GM10266 (cell line): Measurements from ENCODE around the gene TAPBPL.
A peak's percentile ranks its signal among the peaks of the same experiment; 100 is the strongest.
"Not testable (repeated sequence)": the region's sequence is repeated elsewhere in the genome, so short reads cannot be mapped to it uniquely, and the experiment has no call there.

Source experiments
- DNase-seq: peaks from one replicate; pipeline ENCODE4 v3.0.0; 2012; ENCODE audit errors: extremely low spot score
- TF ChIP-seq, protein P1 (sequence below): IDR thresholded peaks from 2 replicates; pipeline ENCODE4 v1.5.1; 2012; ENCODE audit warnings: mild to moderate bottlenecking, low read depth; ENCODE audit not compliant: control insufficient read depth, insufficient read depth; ENCODE audit errors: missing control alignments

TAPBPL gene

DNA sequence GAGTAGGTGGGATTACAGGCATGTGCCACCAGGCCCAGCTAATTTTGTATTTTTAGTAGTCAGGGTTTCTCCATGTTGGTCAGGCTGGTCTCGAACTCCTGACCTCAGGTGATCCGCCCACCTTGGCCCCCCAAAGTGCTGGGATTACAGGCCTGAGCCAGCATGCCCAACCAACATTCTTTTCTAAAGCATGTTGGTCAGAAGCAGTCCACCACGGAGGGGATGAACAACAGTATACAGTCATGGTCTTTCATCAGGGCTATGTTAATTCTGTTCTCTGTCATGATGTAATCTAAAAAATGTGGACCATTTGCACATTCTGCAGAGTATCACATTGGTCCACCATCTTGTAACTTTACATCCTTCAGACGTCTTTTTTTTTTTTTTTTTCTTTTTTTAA lies 37.6 kb downstream of the TAPBPL start:
- TF ChIP-seq, protein P1, sequence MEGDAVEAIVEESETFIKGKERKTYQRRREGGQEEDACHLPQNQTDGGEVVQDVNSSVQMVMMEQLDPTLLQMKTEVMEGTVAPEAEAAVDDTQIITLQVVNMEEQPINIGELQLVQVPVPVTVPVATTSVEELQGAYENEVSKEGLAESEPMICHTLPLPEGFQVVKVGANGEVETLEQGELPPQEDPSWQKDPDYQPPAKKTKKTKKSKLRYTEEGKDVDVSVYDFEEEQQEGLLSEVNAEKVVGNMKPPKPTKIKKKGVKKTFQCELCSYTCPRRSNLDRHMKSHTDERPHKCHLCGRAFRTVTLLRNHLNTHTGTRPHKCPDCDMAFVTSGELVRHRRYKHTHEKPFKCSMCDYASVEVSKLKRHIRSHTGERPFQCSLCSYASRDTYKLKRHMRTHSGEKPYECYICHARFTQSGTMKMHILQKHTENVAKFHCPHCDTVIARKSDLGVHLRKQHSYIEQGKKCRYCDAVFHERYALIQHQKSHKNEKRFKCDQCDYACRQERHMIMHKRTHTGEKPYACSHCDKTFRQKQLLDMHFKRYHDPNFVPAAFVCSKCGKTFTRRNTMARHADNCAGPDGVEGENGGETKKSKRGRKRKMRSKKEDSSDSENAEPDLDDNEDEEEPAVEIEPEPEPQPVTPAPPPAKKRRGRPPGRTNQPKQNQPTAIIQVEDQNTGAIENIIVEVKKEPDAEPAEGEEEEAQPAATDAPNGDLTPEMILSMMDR = no peak
- no peak for DNase-seq

DNA sequence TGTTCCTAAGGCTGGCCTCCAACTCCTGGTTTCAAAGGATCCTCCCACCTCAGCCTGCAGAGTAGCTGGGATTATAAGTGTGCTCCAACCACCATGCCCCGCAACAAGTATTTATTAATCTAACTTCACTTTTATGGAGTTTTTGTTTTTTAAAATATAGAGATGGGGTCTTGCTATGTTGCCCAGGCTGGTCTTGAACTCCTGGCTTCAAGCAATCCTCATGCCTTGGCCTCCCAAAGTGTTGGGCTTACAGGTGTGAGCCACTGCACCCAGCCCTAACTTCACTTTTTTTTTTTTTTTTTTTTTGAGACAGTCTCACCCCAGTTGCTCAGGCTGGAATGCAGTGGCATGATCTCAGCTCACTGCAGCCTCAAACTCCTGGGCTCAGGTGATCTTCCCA lies 38.8 kb downstream of the TAPBPL start:
- not testable (repeated sequence) for DNase-seq

DNA sequence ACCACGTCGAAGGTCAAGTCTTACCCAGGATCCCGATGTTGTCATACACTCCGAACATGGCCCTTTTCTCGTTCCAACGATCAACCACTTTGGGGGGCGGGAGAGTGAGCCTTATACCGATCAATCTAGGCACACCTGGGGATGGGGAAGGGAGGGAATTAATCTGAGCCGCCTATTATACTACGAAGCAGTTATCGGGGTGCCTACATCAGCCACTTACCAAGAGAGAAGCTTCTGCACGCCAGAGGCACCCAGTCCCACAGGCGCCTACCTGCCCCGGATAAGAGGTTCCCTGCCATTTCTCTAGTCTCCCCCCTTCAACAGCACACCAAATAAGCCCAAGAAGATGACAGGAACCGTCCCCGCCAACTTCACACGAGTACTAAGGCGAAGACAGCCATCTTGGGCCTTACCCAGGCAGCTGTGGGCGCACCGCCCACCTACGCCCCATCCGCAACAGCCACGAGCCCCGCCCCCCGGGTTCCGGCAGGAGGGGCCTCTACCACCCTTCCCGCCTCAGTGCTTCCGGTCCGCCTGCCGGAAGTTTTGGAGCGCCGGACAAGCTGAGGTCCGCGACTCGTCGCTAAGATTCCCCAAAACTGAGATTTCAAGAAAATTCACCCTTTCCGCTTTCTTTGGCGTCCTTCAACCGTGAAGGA lies 41.1 kb downstream of the TAPBPL start, which contains the start of gene MRPL51:
Gene MRPL51, minus strand, starts transcription at position 425 of the 659 bp plus-strand sequence. Its CDS starts 126 bp downstream, at position 299.
- TF ChIP-seq, protein P1 = no peak
- peak; percentile 93 for DNase-seq

DNA sequence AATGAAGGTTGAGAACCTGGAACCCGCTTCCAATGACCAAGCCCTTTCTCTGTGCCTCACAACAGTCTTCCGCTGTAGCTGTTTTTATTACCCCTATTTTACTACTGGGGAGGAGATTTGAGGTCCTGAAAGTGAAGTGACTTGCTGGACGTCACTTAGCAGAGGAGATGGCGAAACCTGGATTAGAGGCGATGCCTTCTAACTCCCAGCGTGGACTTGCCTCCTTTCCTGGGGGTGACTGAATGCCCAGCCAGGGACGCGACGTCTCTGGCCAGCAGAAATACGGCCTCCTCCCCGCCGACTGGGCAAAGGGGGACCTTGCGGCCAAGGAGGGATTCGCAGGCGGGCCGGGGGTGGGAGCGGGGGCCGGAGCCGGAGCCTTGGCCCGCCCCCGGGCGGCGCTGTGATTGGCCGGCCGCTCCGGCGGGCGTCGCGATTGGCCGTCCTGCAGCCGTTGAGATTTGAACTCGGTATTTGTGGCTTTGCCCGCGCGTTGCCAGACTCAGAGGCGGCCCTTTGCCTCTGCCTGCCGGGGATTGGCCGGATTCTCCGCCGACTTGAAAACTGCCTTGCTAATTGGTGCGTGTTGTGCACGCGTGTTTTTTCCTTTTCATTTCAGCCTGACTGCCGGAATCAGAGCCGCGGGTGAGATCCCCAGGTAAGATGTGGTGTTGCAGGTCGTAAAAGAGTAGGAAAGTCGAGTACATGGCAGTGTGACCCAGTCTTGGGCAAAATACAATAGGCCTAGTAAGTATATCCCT lies 41.8 kb downstream of the TAPBPL start, which contains the start of gene NCAPD2:
Gene NCAPD2, plus strand, starts transcription at position 606 of the 761 bp plus-strand sequence. CDS start 997 bp downstream, outside the sequence.
- peak; percentile 96 for DNase-seq
- TF ChIP-seq, protein P1 = no peak

DNA sequence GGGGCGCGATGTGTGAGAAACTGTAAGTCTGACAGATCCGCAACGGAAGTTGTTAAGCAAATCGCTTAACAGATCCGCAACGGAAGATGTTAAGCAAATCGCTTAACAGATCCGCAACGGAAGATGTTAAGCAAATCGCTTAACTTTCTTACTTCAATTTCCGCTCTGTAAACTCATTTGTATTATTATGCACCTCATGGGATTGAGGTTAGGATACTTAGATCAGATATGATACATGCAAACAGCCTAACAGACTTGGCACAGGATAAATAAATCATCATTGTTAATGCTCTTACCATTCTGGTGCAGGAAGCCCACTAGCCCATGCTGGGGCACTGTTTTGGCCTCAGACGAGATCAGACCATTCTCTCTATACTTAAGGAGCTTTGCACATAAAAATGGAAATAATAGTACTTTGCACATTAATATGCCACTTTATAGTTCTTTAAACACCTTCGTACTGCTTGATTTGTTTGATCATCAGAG lies 42.5 kb downstream of the TAPBPL start:
- TF ChIP-seq, protein P1 = no peak
- no peak for DNase-seq

DNA sequence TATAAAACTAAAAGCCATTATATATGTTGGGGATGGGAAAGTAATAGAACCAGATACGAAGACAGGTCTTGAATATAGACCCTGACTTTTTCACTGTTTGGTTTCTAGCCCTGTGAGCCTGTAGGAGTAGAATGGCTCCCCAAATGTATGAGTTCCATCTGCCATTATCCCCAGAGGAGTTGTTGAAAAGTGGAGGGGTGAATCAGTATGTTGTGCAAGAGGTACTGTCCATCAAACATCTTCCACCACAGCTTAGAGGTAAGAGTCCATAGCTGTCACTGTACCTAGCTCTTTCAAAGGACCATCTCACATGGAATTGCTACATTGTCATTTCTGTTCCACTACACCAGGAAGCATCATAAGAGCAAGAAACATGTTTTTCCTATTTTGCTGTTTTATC lies 43.1 kb downstream of the TAPBPL start:
- TF ChIP-seq, protein P1 = no peak
- DNase-seq = no peak

DNA sequence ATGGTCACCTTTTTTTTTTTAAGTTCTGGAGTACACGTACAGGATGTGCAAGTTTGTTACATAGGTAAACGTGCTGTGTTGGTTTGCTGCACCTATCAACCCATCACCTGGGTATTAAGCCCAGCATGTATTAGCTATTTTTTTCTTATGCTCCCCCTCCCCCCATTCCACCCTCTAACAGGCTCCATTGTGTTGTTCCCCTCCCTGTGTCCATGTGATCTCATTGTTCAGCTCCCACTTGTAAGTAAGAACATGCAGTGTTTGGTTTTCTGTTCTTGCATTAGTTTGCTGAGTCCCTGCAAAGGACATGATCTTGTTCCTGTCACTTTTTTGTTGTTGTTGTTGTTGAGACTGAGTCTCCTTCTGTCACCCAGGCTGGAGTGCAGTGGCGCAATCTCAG lies 45.4 kb downstream of the TAPBPL start:
- DNase-seq = not testable (repeated sequence)

DNA sequence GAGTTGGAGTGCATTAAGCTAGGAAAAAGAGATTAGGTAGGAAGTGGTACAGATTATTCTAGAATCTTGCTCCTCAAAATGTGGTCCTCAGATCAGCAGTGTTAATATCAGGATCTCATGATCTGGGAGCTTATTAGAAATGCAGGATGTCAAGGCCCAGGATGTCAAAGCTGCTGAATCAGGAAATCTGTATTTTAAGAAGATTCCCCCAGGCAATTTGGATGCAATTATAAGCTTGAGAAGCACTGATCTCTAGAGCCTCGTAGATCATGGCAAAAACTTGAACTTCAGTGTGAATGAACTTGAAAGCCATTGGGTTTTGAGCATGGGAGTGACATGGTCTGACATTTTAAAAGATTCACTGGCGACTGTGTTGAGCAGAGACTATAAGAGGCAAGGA lies 48.6 kb downstream of the TAPBPL start:
- DNase-seq = no peak
- TF ChIP-seq, protein P1 = no peak
